Measurements from ENCODE around the gene BTG4. TPM values are rescaled to one million over a fixed set of nuclear protein-coding genes. Genes with fewer than 3 reads are reported as not detected.

BTG4 gene
- total RNA-seq, 1 donor from 2014 or later, result not detected

DNA sequence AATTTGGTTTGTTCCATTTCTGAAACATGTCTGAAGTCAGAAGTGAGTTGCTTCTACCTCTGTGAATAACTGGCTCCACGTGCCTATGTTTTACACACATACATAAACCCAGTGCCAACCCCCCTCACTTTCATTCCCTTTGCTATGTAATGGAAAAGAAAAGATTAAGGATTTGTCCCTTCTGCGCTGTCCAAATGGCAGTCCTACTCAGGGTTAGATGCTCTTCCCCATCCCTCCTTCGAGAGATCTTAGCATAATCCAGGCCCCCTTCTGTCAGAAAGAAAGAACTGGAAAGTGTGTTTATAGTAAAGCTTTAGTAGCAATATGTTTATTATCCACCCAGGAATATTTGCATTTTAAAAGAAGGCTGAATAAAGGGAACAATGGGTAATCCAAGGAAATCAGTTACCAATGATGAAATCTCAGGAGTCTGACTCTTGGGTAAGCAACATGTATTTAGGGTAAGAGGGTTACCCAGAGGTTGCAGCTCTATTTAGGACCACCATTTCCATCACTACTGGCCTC is 25.2 kb upstream of the BTG4 start:
- no peak for DNase-seq

DNA sequence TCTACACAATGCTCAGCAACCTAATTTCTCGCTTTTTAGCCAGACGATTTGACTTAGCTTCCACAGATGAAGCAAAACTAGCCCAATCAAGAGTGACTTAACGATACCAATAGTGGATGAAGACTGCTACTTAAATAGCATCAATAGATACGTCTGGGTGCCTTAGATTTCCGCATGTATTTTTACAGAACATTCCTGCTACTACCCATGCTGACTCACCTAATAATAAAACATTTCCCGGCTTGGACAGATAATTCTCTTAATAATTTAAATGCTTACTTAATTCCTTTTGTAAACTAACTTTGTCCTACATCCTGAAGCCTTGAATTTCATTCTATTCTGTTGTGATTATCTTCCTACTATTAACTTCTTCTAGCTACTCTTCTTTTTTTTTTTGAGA is 23.1 kb upstream of the BTG4 start:
- no peak for DNase-seq

DNA sequence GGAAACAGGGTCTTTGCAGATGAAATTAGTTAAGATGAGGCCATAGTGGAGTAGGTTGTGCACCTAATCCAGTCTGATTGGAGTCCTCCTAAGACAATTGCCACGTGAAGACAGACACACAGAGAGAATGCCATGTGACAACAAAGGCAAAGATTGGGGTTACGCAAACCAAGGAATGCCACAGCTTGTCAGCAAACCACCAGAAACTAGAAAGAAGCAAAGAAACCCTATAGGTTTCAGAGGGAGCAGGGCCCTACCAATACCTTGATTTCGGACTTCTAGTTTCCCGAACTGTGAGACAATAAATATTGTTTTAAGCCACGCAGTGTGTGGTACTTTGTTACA is 20.2 kb upstream of the BTG4 start:
- DNase-seq, result no peak

DNA sequence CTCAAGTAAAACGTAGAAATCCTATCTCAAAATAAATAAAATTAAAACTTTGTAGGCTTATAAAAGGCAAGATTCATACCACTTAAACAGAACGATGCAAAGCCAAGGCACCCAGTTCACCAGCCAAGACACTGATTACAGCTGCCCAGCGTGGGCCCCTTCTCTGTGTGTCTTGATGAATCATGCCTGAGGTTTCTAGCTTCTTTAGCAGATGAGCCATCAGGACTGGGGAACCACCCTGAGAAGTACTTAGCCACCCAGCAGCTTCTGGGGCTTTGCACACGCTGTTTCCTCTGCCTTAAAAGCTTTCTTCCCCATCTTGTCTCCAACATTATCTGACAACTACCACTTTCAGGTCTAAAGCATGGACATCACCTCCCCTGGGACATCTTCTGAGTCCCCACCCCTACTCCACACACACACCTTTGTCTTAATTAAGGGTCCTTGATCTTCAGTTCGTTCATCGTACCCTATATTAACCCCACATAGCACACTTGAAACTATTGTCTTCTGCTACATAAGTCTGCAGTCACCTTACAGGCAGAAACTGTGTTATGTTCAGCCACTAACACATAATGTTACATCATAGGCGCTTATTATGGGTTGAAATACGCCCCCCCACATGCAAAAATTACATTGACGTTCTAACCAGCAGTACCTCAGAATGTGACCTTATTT is 19.6 kb upstream of the BTG4 start:
- DNase-seq, result no peak

GRCh38 chr11:111531136-111531535 is 18.9 kb upstream of the BTG4 start:
- no peak for DNase-seq

DNA sequence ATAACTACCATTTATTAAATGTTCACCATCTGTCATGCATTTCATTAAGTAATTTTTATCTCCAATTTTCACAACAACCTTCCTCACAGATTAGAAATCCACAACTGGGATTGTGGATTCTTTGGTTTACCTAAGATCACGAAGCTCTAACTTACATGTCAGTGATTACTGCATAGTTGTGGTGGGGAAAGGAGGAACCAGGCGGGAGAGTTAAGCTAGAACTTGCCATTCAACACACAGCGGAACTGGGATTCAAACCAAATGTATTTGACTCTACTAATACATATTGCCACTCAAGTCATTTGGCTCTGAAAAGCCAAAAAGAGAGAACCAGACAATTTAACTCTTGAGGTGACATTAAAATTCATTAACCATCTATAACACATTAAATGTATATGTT is 17.9 kb upstream of the BTG4 start:
- DNase-seq, result no peak

DNA sequence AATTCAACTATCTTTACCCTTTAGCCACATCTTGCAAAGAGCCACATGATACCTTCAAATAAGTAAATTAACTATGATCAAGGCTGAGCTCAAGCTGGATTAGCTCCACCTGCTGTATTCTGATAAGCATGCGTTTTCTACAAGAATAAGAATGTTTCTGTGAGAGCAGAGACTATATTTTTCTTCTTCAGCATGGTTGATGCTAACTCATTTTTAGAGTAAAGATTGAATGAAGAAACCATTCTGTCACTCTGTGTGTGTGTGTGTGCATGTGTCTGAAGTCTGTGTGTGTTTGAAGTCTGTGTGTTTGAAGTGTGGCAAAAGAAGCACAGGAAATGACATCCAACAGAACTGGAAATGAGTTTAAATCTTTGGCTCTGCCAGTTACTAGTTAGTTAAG is 16.4 kb upstream of the BTG4 start:
- DNase-seq, result no peak

- no peak for DNase-seq
These were observed 15.1 kb upstream of the BTG4 start for GRCh38 chr11:111527279-111527678.

- DNase-seq, result no peak
These were observed 14.3 kb upstream of the BTG4 start for GRCh38 chr11:111526501-111526900.

GRCh38 chr11:111525456-111525855 is 13.3 kb upstream of the BTG4 start:
- no peak for DNase-seq

GRCh38 chr11:111524056-111524455 is 11.9 kb upstream of the BTG4 start:
- DNase-seq, result no peak

DNA sequence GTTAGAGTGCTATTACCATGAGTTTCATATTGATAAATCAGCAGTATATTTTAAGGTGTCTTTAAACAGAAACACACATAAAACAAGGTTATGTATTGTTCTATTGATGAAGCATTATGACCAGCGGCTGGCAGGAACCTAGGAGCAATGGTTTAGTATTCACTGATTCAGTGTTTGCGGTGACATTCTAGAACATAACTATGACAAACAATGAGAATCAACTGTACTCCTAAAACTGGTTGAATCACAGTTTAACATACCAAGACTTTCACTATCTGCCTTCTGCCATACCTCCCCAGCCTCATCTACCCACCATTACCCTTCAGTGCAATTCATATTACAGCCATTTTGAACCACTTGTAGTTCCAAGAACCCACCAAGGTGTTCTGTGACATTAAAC is 11.2 kb upstream of the BTG4 start:
- no peak for DNase-seq

- DNase-seq, result no peak
These were observed 10.2 kb upstream of the BTG4 start for GRCh38 chr11:111522426-111522825.

- DNase-seq, result no peak
These were observed 8.9 kb upstream of the BTG4 start for GRCh38 chr11:111521135-111521534.

- no peak for DNase-seq
These were observed 8.4 kb upstream of the BTG4 start for GRCh38 chr11:111520560-111520959.

- no peak for DNase-seq
These were observed 6.5 kb upstream of the BTG4 start for GRCh38 chr11:111518668-111519067.

DNA sequence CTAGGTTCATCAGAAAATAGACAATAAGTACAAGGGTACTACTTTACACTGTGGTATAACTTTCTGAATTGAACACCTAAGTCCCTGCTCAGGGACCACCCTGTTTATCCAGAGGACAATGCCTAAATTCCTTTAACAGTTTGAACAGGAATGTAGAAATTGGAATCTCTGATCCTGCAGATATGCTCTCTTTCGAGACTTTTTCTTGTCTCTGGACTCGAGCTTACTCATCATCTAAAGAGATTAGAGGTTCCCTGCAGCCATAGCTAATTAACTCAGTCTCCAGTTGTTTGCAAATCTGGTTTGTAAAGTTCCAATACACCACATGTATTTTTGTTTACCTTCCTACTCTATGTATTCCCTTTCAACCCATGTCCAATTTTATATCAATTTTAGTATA is 3.4 kb upstream of the BTG4 start:
- no peak for DNase-seq

DNA sequence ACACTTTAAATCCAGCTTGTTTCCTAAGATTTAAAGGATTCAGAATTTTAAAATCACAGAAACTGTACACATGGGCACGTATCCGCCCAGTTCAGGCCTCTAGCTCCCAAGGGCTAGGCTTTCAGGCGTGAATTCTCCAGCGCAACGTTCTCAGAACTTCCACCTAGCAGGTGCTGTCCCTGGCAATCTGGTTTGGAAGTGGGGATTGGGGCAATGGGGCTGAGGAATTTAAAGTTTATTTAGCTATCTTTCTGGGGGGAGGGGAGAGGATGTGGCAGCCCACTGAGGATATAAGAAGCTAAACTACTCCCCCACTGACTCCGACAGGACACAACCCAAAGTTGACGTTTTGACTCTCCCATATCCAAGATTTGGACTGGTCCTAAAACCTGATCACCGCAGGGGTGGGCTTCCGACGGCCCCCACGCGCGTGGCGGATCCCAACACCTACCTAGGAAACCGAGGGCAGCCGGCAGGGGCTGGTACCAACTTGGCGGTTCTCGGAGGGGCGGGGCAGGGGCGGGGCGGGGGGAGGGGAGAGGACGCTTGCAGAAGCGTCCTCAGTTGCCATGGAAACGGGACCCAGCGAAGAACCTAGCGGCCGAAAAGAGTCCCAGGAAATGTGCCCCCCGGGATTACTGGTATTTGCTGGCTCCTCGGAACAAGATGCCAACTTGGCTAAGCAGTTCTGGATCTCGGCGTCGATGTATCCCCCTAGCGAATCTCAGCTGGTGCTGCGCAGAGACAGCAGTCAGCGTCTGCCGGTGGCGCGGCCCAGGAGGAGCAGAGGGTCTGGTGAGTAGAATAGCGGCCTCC is 2.2 kb upstream of the BTG4 start, which contains the start of gene HOATZ:
TSS of gene HOATZ (plus strand) at position 563 of the 816 bp plus-strand sequence. CDS start at position 570, 7 bp downstream.
- DNase-seq, result no peak

DNA sequence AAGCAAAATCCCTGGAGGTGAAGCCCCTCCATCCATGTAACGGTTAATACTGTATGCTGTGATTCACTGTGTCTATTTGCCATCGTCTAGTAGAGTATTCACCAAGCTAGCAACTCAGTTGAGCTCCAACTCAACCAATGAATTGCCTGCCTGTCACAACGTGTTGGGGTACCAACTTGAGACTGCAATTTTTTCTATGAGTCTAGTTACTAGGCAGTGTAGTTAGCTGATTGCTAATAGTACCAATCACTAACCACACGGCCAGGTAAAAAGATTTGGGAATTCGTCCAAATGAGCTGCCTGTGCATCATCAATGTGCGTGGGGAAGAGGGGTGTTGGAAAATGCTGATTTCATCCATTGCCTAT is 1.0 kb upstream of the BTG4 start:
- DNase-seq, result no peak

- no peak for DNase-seq
These were observed 1.9 kb downstream of the BTG4 start for GRCh38 chr11:111510311-111510710.

- DNase-seq, result no peak
These were observed 9.6 kb downstream of the BTG4 start for GRCh38 chr11:111502611-111503010.

DNA sequence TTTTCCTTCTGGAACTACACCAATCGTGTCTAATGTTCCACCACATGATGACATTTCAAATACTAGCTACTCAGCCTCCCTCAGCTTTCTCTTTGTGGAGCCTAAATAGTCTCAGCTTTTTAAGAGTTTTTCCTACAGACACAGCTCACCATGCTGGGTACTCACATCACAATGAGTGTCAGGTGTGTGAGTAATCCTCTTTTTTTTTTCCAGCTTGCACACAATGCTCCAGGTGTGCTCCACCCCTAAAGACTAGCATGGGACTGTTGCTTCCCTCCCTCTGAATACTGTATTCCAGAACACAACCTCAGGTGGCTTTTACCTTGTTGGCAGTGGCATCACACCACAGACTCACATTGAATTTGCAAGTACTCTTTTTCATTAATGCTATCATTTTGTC is 11.7 kb downstream of the BTG4 start:
- no peak for DNase-seq

DNA sequence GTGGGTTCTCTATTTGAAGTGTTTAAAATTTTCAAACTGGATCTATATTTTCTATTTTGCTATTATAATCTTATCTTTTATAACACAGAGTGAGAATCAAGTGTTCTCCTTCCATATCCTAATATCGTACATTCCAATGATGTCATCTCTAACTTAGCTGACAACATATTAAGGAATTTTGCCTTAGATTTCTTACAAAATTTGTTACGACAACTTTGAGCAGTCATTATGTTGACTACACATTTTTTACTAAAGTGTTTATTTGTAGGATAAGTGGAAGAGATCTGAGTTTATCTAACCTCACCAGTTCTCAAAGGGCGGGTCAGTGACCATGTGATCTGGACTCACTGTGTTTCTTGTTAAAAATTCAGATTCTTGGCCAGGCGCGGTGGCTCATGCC is 12.7 kb downstream of the BTG4 start:
- no peak for DNase-seq

- DNase-seq, result no peak
These were observed 18.1 kb downstream of the BTG4 start for GRCh38 chr11:111494040-111494439.

All from skin of body (tissue), 2 donors.